Measurements from ENCODE around the gene DGAT2L6. TPM values are rescaled to one million over a fixed set of nuclear protein-coding genes. Genes with fewer than 3 reads are reported as not detected.

The DGAT2L6 gene
- polyA plus RNA-seq, 1 of the 3 experiments (the other 2 are of a cell fraction) = 0.05 TPM

GRCh38 chrX:70132224-70132623 lies 45.1 kb upstream of the DGAT2L6 start:
- no peaks in the 10 kb centered on the region for H3K27me3 ChIP-seq (ENCODE audit: insufficient read depth)
- peaks cover 0 to 9% of the 10 kb centered on the region in 2 experiments; a peak in 1 of 4 replicates for H3K4me1 ChIP-seq (ENCODE audit: control insufficient read depth in 1 of 2, insufficient read depth in 2 of 2, low read depth in 1 of 2, low read length in 1 of 2)
- H3K4me3 ChIP-seq (ENCODE audit: low read depth in 2 of 2, low read length in 1 of 2) = no peak overlapping the region
- H3K27ac ChIP-seq (ENCODE audit: low read depth in 2 of 2, low read length in 1 of 2) = no peak overlapping the region; a peak in 1 of 4 replicates
- H3K9ac ChIP-seq = no peak overlapping the region
- peak overlapping the region; percentile 85; the same call in 1 of the 2 replicates for H2AFZ ChIP-seq (ENCODE audit: low read depth)
- 24% methylated on average over 4 of the region's 4 CpGs for WGBS (ENCODE audit: low lambda C conversion rate)
- CTCF ChIA-PET = interaction anchor here (1.0 to 3.0 kb wide), 11 partner anchors 10 to 629 kb away, joined by 3 to 12 read pairs (median 4); partner anchors contain the start of gene NALF2
- no peak for DNase-seq
- no peak overlapping the region for H3K4me2 ChIP-seq
- POLR2A ChIA-PET = no interaction called here
- H3K9me2 ChIP-seq = no peaks in the 10 kb centered on the region
- no peaks in the 10 kb centered on the region for H3K9me3 ChIP-seq
- H3K79me2 ChIP-seq (ENCODE audit: insufficient read depth) = peaks cover 28% of the 10 kb centered on the region
- H3F3A ChIP-seq (replicated peaks; ENCODE audit: insufficient read depth) = no peaks in the 10 kb centered on the region
- peaks cover 9 to 12% of the 10 kb centered on the region in 2 experiments for H3K36me3 ChIP-seq (replicated peaks in 1 of 2; ENCODE audit: control insufficient read depth in 1 of 2, insufficient read depth in 2 of 2, low read length in 1 of 2)
- H4K20me1 ChIP-seq (ENCODE audit: insufficient read depth) = no peaks in the 10 kb centered on the region
- no peak for TF ChIP-seq MEF2A (IDR thresholded peaks at IDR 0.05; ENCODE audit: borderline replicate concordance, low read depth)
- TF ChIP-seq ZBTB33 (IDR thresholded peaks at IDR 0.05; ENCODE audit: borderline replicate concordance, low read depth) = no peak
- TF ChIP-seq USF1 (IDR thresholded peaks at IDR 0.05; ENCODE audit: borderline replicate concordance, low read depth) = no peak
- TF ChIP-seq RAD21 (IDR thresholded peaks at IDR 0.05; ENCODE audit: low read length) = 0 out of 2 replicates have a peak, but pooled peaks have one; percentile 12
- no peak for TF ChIP-seq POLR2AphosphoS5 (IDR thresholded peaks at IDR 0.05; ENCODE audit: low read depth, low read length)
- peak; percentile 21 for TF ChIP-seq CTCF (IDR thresholded peaks at IDR 0.05)
- no peak for TF ChIP-seq EZH2phosphoT487 (IDR thresholded peaks at IDR 0.05; ENCODE audit: borderline replicate concordance, low read depth)

- ChIA-PET POLR2A (no interaction called here), CTCF (interaction anchor here (0.8 to 3.0 kb wide), 14 partner anchors 10 to 630 kb away, joined by 3 to 12 read pairs (median 4); partner anchors contain the start of genes KIF4A, NALF2 and PDZD11)
- H3K9me2 ChIP-seq = no peaks in the 10 kb centered on the region
- H3K79me2 ChIP-seq (ENCODE audit: insufficient read depth) = peaks cover 28% of the 10 kb centered on the region
- peak overlapping the region; percentile 77 to 97; a peak in 3 of 4 replicates for H3K27ac ChIP-seq (ENCODE audit: low read depth in 2 of 2, low read length in 1 of 2)
- WGBS (ENCODE audit: low lambda C conversion rate) = 2% methylated on average over 8 of the region's 8 CpGs
- TF ChIP-seq SMC3 (IDR thresholded peaks at IDR 0.05; ENCODE audit: low read depth, low read length) = no peak
- peak; percentile 63; the same call in 1 of the 2 replicates for TF ChIP-seq GABPA (IDR thresholded peaks at IDR 0.05; ENCODE audit: low read depth)
- H3K4me2 ChIP-seq = peak overlapping the region; percentile 76
- H2AFZ ChIP-seq (ENCODE audit: low read depth) = peak overlapping the region; percentile 85
- no peak for DNase-seq
- peak overlapping the region; percentile 68 to 75 for H3K4me3 ChIP-seq (ENCODE audit: low read depth in 2 of 2, low read length in 1 of 2)
- no peaks in the 10 kb centered on the region for H3K9me3 ChIP-seq
- H3K9ac ChIP-seq = peak overlapping the region; percentile 97; the same call in 1 of the 2 replicates
- no peaks in the 10 kb centered on the region for H3K27me3 ChIP-seq (ENCODE audit: insufficient read depth)
- no peaks in the 10 kb centered on the region for H3F3A ChIP-seq (replicated peaks; ENCODE audit: insufficient read depth)
- H4K20me1 ChIP-seq (ENCODE audit: insufficient read depth) = no peaks in the 10 kb centered on the region
- peaks cover 0 to 9% of the 10 kb centered on the region in 2 experiments; a peak in 1 of 4 replicates for H3K4me1 ChIP-seq (ENCODE audit: control insufficient read depth in 1 of 2, insufficient read depth in 2 of 2, low read depth in 1 of 2, low read length in 1 of 2)
- H3K36me3 ChIP-seq (replicated peaks in 1 of 2; ENCODE audit: control insufficient read depth in 1 of 2, insufficient read depth in 2 of 2, low read length in 1 of 2) = peaks cover 9 to 12% of the 10 kb centered on the region in 2 experiments
These were observed 44.4 kb upstream of the DGAT2L6 start for GRCh38 chrX:70132877-70133302.
